ENCODE results near the gene LDB2. TPM values are rescaled to one million over a fixed set of nuclear protein-coding genes. Genes with fewer than 3 reads are reported as not detected.

LDB2 gene
- total and polyA plus RNA-seq, 7 donors: 7.0 to 18.9 (median 10.1) TPM

GRCh38 chr4:16597845-16598596, 300.4 kb downstream of the LDB2 start:
- H3K4me3 ChIP-seq: no peak overlapping the region
- intact Hi-C loops (cut with DNase I): no loop called here
- H3K36me3 ChIP-seq (ENCODE audit: insufficient read depth in 1 of 2, low read depth in 1 of 2): no peaks in the 10 kb centered on the region
- H3K27me3 ChIP-seq (ENCODE audit: insufficient read depth in 3 of 3, low read length in 2 of 3): no peaks in the 10 kb centered on the region
- 36 to 44% (median 40%) methylated on average over 6 of the region's 6 CpGs for WGBS, 3 donors
- ATAC-seq (no peak), DNase-seq (no peak)
- no peaks in the 10 kb centered on the region for H3K4me1 ChIP-seq
- TF ChIP-seq, protein P1, sequence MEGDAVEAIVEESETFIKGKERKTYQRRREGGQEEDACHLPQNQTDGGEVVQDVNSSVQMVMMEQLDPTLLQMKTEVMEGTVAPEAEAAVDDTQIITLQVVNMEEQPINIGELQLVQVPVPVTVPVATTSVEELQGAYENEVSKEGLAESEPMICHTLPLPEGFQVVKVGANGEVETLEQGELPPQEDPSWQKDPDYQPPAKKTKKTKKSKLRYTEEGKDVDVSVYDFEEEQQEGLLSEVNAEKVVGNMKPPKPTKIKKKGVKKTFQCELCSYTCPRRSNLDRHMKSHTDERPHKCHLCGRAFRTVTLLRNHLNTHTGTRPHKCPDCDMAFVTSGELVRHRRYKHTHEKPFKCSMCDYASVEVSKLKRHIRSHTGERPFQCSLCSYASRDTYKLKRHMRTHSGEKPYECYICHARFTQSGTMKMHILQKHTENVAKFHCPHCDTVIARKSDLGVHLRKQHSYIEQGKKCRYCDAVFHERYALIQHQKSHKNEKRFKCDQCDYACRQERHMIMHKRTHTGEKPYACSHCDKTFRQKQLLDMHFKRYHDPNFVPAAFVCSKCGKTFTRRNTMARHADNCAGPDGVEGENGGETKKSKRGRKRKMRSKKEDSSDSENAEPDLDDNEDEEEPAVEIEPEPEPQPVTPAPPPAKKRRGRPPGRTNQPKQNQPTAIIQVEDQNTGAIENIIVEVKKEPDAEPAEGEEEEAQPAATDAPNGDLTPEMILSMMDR (IDR thresholded peaks at IDR 0.05): no peak
- H3K27ac ChIP-seq: no peak overlapping the region
- no peaks in the 10 kb centered on the region for H3K9me3 ChIP-seq

- Histone ChIP-seq H3K4me3 (no peak overlapping the region), H3K4me1 (no peaks in the 10 kb centered on the region), H3K9me3 (no peaks in the 10 kb centered on the region), H3K27me3 (ENCODE audit: insufficient read depth in 3 of 3, low read length in 2 of 3) (no peaks in the 10 kb centered on the region), H3K36me3 (ENCODE audit: insufficient read depth in 1 of 2, low read depth in 1 of 2) (no peaks in the 10 kb centered on the region), H3K27ac (no peak overlapping the region)
- no peak for ATAC-seq
- intact Hi-C loops (cut with DNase I): no loop called here
- TF ChIP-seq, protein P1 (IDR thresholded peaks at IDR 0.05): no peak
- no peak for DNase-seq
- 21 to 40% (median 26%) methylated on average over 2 of the region's 2 CpGs for WGBS, 3 donors
Observed at GRCh38 chr4:16597443-16597842, 301.0 kb downstream of the LDB2 start.

DNA sequence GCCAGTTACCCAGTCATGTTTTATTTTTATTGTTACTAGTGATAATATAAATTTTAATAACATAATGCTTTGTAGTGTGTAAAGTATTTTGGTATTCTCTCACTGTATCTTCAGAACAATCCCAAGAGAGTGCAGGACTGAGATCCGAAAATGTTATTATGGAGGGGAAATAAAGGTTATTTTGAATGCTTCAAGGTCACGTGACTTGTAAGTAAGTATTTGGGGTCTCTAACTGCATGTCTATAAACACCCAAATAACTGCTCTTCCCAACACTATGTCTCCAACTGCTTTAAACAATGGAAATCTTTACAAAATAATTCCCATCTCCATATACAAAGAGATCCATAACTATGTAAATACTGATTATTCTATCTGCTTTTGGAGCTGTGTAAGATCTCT, 302.2 kb downstream of the LDB2 start:
- Histone ChIP-seq H3K27ac (no peak overlapping the region), H3K36me3 (ENCODE audit: insufficient read depth in 1 of 2, low read depth in 1 of 2) (no peaks in the 10 kb centered on the region), H3K4me3 (no peak overlapping the region), H3K4me1 (no peaks in the 10 kb centered on the region), H3K9me3 (no peaks in the 10 kb centered on the region), H3K27me3 (ENCODE audit: insufficient read depth in 3 of 3, low read length in 2 of 3) (no peaks in the 10 kb centered on the region)
- ATAC-seq: no peak
- WGBS, 3 donors: 76 to 85% (median 82%) methylated on average over 2 of the region's 2 CpGs
- TF ChIP-seq, protein P1 (IDR thresholded peaks at IDR 0.05): no peak
- no peak for DNase-seq
- intact Hi-C loops (cut with DNase I): no loop called here

GRCh38 chr4:16594128-16594527, 304.3 kb downstream of the LDB2 start:
- Histone ChIP-seq H3K9me3 (no peaks in the 10 kb centered on the region), H3K36me3 (ENCODE audit: insufficient read depth in 1 of 2, low read depth in 1 of 2) (no peaks in the 10 kb centered on the region), H3K27me3 (ENCODE audit: insufficient read depth in 3 of 3, low read length in 2 of 3) (peaks cover 0 to 2% (median 0%) of the 10 kb centered on the region in 3 donors), H3K4me1 (no peaks in the 10 kb centered on the region), H3K27ac (no peak overlapping the region), H3K4me3 (no peak overlapping the region)
- no peak for ATAC-seq
- DNase-seq: no peak
- TF ChIP-seq, protein P1 (IDR thresholded peaks at IDR 0.05): no peak
- WGBS, 3 donors: 60 to 69% (median 66%) methylated on average over 2 of the region's 2 CpGs
- intact Hi-C loops (cut with DNase I): no loop called here

- no peaks in the 10 kb centered on the region for H3K36me3 ChIP-seq (ENCODE audit: insufficient read depth in 1 of 2, low read depth in 1 of 2)
- no peaks in the 10 kb centered on the region for H3K9me3 ChIP-seq
- no peak for DNase-seq
- WGBS, 3 donors: 43 to 51% (median 45%) methylated on average over 4 of the region's 4 CpGs
- H3K27ac ChIP-seq: no peak overlapping the region
- intact Hi-C loops (cut with DNase I): no loop called here
- no peak overlapping the region for H3K4me3 ChIP-seq
- H3K27me3 ChIP-seq (ENCODE audit: insufficient read depth in 3 of 3, low read length in 2 of 3): peaks cover 0 to 2% (median 0%) of the 10 kb centered on the region in 3 donors
- TF ChIP-seq, protein P1 (IDR thresholded peaks at IDR 0.05): no peak
- no peak for ATAC-seq
- no peaks in the 10 kb centered on the region for H3K4me1 ChIP-seq
Observed at GRCh38 chr4:16593386-16593785, 305.1 kb downstream of the LDB2 start.

Data from psoas muscle (tissue), 8 donors.